GM12872 (cell line): ENCODE data around the gene PRKCE.

Experiments used
- TF ChIP-seq, protein P1 (sequence below): IDR thresholded peaks from 3 replicates; pipeline ENCODE4 v1.5.1; 2011; ENCODE audit warnings: low read depth, mild to moderate bottlenecking, low read length, moderate library complexity; ENCODE audit not compliant: insufficient read depth

Gene PRKCE

GRCh38 chr2:45780541-45781463 lies 129.3 kb downstream of the PRKCE start:
- TF ChIP-seq, protein P1, sequence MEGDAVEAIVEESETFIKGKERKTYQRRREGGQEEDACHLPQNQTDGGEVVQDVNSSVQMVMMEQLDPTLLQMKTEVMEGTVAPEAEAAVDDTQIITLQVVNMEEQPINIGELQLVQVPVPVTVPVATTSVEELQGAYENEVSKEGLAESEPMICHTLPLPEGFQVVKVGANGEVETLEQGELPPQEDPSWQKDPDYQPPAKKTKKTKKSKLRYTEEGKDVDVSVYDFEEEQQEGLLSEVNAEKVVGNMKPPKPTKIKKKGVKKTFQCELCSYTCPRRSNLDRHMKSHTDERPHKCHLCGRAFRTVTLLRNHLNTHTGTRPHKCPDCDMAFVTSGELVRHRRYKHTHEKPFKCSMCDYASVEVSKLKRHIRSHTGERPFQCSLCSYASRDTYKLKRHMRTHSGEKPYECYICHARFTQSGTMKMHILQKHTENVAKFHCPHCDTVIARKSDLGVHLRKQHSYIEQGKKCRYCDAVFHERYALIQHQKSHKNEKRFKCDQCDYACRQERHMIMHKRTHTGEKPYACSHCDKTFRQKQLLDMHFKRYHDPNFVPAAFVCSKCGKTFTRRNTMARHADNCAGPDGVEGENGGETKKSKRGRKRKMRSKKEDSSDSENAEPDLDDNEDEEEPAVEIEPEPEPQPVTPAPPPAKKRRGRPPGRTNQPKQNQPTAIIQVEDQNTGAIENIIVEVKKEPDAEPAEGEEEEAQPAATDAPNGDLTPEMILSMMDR, result no peak

DNA sequence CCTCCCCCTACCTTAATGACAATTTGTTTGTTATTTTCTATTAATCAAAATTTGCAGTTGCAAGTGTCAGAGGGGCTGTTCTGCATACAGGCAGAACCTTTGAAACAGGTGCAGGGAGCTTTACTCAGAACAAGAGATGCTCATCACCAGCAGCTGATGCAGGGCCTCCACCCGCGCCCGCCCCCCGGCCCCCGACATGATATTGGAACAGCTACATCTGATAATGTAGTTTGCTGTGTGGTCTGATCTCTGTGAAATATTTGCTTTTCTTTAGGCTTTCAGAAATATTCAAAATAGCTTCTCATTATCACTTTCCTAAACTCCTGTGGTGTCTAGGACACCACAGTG lies 130.0 kb downstream of the PRKCE start:
- TF ChIP-seq, protein P1, result no peak

DNA sequence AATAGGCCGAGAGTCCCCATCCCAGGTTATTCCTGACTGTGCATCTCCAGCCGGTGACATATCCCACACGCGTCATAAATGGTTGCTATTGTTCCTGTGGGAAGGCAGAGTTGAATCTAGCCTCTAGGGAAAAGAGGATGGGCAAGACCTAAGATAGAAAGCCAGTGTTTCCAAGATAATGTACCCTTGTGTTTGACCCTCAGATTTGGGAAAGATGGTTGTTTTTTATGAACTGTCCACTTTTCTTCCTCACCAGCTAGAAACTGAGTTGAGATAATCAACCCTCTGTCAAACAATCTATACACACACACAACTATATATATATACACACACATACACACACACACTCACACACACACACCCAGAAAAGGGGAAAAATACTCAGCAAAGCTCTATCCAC lies 131.0 kb downstream of the PRKCE start:
- TF ChIP-seq, protein P1, result no peak

DNA sequence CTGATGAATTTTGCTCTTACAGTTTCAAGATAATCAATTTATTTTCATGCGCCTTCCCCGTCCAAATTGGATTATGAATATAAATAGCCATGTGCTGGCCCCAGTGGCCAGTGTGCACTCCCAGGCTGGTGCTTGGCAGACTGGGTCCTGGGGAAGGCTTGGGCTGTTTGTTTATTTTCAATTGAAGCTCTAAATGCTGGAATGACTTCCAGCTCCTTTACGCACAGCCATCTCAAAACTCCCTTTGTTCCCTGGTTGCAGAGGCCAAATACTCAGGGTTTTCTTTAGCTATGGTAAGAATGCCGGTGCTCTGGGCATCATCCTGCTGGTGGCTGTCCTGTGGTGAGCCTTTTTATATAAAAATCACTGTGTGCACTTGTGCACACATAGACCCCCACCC lies 131.5 kb downstream of the PRKCE start:
- TF ChIP-seq, protein P1, result no peak

GRCh38 chr2:45786030-45786835 lies 134.8 kb downstream of the PRKCE start:
- TF ChIP-seq, protein P1, result no peak

DNA sequence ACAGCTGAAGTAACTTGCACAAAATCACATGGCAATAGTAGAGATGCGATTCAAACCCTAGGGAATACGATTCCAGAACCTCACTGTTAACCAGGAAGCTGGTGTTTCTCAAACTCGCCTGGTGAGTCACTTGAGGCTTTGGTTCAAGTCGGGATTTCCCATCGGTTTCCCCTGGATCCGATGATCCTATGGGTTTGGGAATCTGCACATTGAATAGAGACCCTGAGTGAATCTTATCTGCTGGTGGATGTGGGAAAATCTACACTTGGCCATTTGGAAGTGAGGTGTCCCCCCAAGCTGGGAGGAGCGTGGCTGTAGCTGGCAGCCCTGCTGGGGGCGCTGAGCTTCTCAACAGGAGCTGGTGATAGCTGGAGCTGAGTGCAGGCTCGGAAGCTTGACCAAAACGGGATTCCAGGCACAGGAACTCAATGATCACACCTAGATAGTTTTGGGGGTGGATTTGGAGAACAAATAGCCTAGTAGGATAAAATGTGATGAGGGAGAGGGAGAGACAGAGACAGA lies 135.4 kb downstream of the PRKCE start:
- TF ChIP-seq, protein P1, result no peak

- TF ChIP-seq, protein P1, result no peak
These were observed 136.9 kb downstream of the PRKCE start for GRCh38 chr2:45788401-45788800.
